GM18498 (cell line): ENCODE results near the gene CPNE4.

ENCODE experiments used
- ATAC-seq: cut with Tn5 transposase; IDR thresholded peaks from one replicate; pipeline ENCODE4 v1.9.1; 2021; ENCODE audit warnings: mild to moderate bottlenecking, moderate library complexity; ENCODE audit not compliant: unreplicated experiment

CPNE4 gene

DNA sequence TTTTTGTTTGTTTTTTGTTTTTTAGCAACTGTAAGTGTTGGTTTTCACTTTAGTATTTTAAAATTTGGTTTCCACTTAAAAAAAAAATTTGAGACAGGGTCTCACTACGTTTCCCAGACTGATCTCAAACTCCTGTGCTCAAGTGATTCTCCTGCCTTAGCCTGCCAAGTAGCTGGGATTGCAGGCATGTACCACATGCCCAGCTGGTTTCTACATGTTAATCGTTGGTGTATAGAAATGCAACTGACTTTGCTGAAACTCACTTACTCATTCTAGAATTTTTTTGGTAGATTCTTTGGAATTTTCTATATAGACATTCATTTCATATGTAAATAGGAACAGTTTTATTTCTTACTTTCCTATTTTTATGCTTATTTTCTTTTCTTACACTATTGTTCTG lies 287.3 kb downstream of the CPNE4 start:
- ATAC-seq, result no peak

DNA sequence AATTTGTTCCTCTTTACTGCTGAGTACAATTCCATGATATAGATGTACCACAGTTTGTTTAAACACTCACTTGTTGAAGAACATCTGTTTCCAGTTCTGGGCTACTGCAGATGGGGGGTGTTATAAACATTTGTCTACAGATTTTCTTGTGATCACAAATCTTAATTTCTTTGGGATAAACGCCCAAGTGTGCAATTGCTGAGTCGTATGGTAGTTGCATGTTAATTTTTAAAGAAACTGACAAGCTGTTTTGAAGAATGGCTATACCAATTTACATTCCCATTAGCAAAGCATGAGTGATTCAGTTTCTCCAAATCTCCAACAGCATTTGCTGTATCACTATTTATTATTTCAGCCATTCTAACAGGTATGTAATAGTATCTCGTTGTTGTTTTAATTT lies 290.0 kb downstream of the CPNE4 start:
- ATAC-seq, result no peak

DNA sequence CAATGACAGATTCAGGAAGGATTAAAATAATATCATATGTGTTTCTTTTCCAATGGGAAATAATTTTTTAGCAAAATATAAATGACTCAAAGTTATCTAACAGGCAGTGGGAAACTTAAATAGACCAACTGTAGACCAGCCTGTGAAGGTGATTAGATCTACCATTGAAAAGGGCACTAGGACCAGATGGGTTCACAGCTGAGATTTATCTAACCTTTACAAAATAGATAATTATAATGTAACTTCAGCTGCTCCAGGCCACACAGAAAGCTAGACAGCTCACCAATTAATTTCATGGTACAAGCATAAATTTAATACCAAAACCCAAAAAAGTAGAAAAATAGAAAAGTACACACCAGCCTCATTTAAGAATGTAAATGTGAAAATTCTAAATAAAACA lies 291.7 kb downstream of the CPNE4 start:
- no peak for ATAC-seq

DNA sequence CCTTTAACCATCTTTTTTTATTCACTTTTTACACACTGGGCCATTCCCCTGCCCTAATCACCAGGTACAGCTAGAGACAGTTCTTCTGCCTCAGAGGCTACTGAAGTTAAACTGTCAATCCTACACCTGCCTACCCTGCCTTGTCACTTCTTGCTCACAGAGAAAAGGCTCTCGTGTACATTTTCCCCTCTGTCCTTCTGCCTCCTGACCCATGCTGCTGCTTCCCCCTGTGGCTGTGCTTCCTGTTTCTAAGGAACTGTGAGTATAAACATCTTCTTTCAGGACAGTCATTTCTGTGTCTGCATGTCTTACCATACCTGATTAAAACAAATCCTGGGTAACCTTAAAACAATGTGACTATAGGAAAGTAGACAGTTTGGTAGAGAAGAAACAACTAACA lies 295.6 kb downstream of the CPNE4 start:
- ATAC-seq, result no peak

DNA sequence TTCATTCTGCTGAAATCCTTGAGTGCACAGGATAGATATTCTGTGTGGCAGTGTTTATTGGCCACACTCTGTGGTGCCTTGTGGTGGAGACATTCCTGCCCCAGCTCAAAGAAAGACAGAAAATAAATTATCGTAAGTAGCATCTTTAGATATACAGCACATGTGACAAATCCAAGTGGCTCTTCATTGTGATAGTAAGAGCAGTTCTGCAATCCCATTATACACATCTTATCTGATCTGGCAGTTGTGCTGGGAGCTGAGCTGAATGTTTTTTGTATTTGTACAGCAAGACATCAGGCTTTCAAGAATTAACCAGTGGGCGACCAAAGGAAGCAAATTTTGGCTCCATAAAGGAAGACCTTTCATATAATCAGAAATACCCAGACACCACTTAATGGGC lies 296.7 kb downstream of the CPNE4 start:
- ATAC-seq, result no peak

DNA sequence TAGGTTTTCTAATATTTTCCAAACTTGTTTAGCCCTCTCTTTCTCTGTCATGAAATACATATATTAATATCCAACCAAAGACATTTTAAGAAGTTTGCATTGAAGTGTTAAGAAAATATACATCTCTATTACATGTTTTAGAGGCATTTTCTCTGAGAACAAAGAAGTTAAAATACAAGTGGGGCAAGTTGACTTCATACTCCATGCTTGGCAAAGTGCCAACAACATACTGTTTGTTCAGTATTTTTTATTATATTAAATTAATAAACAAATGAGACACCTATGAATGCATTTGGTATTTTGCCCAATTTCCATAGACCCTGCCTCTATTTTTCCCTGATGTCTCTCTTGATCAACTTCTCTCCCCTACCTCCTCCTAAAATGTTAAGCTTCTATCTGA lies 299.3 kb downstream of the CPNE4 start:
- no peak for ATAC-seq

DNA sequence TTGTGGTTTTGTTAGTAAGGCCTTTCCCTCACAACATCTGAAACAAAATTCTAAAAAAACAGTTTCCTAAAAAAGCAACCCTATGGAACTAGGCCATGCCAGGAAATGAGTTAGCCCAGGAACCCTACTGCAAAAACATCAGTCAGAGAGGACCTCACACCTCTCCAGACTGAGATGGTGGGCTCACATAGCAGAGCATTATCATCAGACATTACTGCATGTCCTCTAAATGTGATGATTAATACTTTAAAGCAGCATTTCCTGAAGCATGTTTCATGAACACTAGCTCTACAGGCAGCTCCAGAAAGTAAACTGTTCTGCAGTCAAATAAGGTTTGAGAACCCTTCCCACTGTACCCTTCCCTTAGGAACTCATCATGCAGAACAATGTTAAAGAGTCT lies 299.7 kb downstream of the CPNE4 start:
- no peak for ATAC-seq

DNA sequence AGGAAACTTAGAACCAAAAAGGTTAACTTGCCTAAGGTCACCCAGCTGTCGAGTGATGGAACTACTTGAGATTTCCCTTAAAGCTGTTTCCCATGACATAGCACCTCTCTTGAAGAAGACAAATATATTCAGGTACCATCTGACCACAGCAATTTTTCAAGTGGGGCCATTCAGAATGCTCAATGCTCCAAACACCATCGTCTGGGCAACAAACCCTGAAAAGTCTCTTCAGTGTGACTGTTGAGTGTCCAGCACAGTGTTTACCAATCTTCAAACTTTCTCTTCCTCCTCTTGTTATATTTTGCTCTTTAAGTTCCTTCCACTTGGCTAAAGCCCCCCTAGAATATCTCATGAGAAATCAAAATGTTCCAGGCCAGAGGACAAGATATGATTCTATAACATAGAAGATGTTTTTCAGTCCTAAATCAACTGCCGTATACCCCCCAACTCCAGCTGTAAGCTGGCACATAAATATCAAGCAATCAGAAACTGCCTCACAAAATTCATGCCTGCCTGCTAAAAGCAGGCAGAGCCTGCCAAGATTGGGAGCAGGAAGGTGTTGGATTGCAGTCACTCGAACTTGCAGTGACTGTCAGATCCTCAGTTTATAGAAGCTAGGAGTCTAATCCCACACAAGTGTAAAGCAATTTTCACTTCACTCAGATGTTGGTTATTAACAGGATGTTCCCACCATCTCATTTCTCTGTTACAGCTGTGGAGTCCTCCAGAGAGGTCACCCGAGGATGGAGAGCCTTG lies 301.6 kb downstream of the CPNE4 start:
- no peak for ATAC-seq

DNA sequence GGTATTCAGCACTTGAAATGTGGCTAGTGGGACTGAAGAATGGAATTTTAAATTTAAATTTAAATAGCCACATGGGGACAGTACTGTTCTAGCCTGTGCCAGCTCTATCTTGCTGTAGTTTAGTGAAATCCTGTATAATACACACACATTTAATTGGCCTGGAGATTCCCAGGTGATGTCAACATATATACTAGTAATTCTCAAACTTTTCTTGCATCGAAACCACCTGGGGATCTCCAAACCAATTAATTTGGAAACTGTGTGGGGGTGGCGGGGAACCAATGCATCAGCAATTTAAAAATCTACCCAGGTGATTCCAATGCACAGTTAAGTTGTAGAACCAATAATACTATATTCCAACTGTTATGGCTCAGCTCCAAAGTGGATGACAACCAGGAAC lies 303.1 kb downstream of the CPNE4 start:
- no peak for ATAC-seq

DNA sequence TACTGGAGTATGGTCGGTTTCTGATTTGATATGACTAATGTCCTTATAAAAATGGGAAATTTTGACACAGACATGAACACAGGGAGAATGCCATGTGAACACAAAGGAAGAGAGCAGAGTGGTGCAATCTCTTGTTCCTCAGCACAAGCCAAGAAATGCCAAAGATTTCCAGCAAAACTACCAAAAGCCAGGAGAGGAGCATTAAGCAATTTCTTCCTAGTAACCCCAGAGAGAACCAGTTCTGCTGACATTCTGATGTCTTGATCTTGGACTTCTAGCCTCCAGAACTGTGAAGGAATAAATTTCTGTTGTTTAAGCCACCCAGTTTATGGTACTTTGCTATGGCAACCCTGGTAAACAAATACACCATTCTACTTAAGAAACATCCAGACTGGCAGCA lies 304.2 kb downstream of the CPNE4 start:
- ATAC-seq, result no peak

DNA sequence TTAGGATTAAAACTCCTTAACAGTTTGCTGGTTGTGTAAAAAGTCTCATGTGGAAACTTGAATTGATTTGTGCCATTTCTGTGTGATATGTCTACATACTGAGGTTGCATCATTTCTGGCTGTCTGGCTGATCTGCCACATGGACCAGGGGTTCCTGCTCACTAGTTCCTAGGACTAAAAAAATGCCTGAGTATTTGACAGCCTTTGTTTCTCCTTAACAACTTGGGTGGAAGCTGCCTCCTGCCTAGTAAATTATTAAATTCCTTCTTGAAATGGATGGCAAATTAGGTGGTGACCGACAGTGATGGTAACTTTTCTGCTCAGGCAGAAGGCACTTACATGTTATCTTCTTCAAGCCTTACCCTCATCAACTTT lies 305.2 kb downstream of the CPNE4 start:
- no peak for ATAC-seq

DNA sequence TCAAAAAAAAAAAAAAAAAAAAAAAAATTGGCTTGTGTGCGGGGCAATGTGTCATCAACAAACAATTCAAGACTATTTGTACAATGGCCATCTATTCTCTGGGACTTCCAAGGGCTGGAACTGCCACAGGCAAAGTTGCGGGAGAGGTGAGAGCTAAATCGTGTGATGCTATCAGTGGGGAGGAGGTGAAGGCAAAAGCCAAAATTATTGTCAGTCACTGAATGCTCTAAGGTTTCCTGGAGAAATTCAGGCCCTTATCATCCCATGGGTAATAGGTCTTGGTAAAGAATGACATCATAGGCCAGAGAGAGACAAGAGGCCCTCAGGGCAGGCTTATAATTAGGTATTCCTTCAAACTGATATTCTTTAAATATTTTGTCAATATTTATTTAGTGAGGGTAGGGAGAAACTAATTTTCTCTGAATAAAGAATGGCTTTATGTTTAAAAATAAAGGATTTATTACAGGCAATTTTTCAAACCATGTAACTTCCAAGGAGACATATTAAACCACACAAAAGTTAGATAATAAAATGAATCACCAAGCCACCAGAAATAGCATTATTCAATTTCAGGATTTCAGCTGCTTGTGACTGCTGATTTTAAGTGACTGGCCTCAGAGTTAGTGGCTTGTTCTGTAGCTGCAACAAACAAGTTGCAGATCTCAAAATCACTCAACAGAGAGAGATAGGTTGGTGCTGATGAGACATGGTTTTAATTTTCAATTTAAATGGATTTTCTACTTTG lies 305.7 kb downstream of the CPNE4 start:
- ATAC-seq, result no peak

DNA sequence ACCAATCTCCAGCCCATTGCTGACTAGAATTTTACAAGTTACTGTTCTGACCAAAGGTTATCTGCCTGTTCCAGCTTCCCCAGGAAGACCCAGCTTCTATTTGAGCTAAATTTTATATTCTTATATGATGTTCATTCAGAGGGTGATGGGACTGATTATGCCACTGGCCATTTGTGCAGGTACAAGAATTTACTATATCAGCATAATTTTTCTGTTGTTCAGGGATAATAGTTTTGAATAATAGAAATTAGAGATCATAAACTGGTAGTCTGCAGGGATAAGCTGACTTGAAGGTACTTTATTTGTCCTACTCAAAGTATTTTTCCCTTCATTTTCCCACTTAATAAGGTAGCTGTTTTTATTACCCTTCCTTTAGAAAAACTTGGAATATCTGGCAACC lies 309.4 kb downstream of the CPNE4 start:
- ATAC-seq, result no peak

DNA sequence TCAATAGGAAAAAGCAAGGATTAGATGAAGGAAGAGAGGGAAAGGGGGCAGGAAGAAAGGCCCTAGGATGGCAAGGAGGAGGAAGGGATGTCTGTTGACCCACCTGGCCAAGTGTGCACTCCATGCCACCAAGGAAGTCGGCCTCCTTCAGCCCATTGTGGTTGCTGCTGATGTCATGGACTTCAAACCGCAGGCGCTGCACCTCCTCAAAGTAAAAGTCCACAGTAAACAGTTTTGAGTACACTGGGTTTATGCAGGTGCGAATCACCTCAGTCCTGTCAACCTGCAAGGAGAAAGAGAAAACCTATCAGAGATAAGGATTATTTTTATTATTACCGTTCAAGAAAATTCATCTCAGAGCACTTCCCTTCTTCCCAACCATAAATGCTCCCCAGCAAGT lies 311.5 kb downstream of the CPNE4 start:
- ATAC-seq, result no peak

DNA sequence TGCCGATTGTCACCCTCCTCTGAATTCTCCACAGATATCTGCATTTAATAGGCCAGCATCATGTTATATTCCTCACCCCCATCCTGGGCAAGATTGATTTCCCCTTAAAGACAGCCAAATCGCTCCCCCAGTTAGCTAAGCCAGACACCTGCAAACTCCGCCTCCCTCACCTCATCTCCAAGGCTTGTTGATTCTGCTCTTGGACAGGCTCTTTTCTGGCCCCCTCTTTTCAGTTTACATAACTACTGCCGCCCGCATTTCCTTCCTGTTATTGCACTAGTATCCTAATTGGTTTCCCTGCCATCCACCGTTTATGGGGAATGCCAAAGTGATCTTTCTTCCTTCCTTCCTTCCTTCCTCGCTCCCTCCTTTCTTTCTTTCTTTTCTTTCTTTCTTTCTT lies 317.3 kb downstream of the CPNE4 start:
- ATAC-seq, result no peak

DNA sequence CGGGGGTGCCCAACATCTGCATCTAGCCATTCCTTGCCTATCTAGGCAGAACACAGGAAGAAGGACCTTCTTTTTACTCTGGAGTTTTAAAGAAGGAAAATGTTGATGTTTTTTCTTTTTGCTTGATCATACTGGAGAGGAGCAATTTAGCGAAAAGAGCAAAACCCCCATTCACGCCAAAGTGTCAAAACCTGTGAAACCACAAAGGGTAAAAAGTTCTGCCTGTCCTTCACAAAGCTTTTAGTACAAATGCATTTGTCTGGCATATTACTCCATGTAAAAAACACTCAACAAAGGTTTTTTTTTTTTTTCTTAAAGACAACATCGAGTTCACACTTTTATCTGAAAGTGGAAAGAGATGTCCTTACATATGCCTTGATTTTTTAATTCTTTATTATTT lies 317.9 kb downstream of the CPNE4 start:
- no peak for ATAC-seq

DNA sequence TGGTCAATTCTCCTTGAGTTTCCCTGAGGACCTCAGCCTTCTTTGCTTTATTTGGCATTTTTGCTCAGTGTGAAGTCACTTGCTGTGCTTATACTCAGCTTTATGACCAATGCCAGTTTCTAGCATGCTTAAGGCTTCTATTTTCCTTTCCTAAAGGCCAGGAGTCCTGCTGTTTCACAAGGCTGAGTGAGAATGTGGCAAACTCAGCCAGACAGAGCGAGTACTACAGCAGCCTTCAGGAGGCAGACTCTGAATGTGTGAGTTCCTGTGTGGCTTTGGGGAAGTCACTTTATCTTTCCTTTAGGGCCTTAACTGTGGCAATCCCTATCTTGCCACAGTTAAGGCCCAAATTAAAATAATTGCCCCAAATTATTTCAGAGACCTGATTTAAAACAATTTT lies 318.8 kb downstream of the CPNE4 start:
- ATAC-seq, result no peak

DNA sequence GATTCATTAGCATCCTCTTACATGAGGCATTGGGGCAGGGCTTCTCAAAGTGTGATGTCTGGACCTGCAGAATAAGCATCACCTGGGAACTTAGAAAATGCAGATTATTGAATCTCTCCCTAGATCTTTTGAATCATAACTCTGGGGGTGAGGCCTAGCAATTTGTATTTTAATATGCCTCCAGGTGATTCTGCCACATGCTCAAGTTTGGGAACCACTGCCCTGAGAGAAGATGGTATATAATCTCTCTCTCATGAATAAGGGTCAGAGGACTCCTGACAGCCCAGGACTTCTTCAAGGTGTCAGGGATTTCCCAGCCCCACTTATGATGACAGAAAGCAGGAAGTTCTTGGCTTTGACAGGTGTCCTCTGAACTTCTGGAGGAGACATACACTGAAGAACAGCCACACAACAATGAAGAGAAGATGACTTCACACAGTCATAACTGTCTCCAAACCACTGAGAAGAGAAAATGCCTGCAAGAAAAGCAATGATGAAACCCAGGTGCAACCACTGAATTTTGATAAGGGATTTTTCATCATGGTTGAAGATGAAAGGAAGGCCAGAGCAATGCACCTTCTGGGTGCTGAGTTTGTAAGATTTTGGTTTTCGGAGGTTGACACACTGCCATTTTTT lies 320.1 kb downstream of the CPNE4 start:
- peak; percentile 85 for ATAC-seq

DNA sequence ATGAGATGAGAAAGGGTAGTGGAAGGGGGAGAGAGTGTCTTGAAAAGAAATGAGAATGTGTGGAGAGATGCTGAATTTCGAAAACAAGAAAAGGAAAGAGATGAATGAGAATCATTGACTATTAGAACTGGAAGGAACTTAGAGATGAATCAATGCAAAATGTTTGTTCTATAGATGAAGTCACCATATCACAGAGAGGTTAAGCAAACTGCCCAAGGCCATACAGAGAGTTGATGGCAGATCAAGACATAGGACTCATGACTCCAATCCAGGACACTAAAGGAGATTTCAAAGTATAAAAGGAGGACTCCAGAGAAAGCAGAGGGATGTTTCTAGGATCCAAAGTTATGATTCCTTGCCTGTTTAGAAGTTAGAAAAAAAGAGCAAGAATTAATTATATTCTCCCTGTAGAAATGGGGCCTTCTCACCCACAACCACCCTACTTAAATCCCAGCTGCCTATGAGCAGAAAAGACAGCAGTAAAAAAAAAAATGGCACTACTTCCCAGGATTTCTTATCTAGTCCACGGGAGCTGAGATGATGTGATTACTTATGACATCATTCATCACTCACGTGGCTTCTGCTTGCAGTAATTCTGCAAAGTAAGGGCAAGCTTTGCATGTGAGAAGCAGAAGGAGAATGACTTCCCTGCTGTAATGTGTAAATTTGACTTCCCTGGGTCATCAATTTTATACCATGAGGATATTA lies 321.2 kb downstream of the CPNE4 start:
- ATAC-seq, result no peak

DNA sequence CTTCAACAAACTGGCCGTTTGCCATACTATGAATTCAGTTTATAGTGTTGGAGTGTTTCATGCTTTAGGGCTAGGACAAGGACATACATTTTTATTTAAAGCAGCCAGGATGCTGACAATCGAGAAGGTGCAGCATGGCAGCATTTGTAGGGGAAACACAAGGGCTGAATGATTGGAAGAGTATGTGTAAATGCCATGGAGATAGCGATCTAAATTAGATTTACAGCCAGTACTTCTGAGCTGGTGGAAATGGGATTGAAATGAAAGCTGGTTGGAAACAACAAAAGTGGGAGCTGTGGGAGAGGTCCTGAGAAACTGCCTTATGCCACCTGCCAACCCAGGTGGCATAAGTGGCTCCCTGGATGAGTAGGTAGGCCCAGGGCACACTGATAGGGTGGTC lies 322.2 kb downstream of the CPNE4 start:
- ATAC-seq, result no peak

DNA sequence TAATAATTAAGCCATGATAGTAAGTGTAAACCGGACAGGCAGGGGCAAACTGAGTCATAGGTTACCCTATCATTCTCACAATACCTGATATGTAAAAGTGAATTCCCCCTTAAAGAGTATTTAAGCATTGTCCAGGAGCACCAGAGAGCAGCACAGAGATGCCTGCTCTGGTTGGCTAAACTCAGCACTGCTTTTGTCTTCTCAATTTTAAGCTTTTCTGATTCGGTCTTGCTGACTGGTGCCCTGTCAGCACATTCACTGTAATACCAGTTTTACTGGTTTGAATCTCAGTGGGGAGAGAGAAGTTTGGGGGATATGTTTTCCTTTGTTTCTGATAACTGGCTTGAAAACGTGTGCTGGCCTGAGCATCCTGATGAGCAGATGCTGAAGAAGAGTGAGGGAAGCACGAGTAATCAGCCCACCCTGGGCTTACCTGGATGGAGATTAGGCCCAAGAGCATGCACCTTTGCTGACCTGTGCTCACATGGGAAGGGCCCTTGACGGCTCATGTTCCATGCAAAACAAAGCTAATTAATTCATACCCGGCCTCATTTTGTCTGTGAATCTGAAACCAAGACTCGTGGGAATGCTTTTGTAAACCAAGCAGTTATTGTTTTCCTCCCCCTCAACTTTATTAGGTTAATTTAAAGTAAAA lies 323.6 kb downstream of the CPNE4 start:
- no peak for ATAC-seq
